GM18951 (cell line): ENCODE results near the gene MICAL2.

Source experiments
- POLR2A ChIP-seq: IDR thresholded peaks from 4 replicates; pipeline ENCODE4 v1.6.1; 2011; ENCODE audit warnings: mild to moderate bottlenecking; ENCODE audit not compliant: insufficient read length, insufficient read depth; ENCODE audit errors: extremely low read depth
- in situ Hi-C: fragments of 300-500 bp; cut with MboI; formaldehyde crosslinking; loops from one replicate; pipeline ENCODE4 v1.12.0; 2022; ENCODE audit warnings: low sequenced_read_pairs, mixed read lengths, inconsistent platforms; ENCODE audit not compliant: unreplicated experiment

Gene MICAL2

DNA sequence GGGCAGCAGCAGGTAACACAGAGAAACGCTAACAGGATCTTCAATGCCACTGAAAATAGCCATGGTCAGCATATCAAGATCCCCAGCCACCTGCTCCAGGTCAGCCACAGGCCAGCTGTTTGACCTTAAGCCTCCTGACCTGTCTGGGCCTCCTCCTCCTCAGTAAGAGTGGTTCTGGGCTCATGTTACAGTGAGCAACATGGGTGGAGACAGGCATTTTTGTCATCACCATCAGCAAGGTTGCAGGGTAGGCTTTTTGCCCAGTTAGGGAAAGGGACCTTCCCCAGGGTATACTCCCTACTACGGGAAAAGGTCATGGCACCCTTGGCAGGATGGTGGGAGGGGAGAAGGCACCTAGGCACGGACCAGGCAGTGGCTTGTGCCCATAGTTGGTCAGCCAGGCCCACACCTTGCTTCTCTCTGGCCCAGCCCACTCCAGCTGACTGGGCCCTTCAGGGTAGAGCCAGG is 135.2 kb downstream of the MICAL2 start:
- no peak for TF ChIP-seq POLR2A

DNA sequence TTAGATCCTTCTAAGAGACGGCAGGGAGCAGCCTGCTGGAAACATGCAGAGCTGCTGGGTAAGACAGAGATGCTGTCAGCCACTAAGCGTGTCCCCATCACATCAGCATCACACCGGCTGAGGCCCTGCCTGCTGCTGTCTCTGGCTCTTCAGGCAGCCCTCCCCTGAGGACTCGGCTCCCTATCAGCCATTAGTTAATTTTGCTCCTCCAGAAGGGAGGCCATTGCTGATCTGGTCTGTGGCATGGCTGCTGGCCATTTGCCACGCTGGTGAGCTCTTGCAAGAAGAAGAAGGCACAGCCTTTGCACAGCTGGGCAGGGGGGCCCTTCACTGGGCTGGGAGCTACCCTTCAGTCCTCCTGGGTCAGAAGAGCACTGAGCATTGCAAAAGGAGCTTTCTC is 135.8 kb downstream of the MICAL2 start:
- in situ Hi-C loops = no loop called here
- TF ChIP-seq POLR2A = no peak

More for the DNA sequence above, 135.2 kb downstream of the MICAL2 start:
- in situ Hi-C loops = no loop called here

DNA sequence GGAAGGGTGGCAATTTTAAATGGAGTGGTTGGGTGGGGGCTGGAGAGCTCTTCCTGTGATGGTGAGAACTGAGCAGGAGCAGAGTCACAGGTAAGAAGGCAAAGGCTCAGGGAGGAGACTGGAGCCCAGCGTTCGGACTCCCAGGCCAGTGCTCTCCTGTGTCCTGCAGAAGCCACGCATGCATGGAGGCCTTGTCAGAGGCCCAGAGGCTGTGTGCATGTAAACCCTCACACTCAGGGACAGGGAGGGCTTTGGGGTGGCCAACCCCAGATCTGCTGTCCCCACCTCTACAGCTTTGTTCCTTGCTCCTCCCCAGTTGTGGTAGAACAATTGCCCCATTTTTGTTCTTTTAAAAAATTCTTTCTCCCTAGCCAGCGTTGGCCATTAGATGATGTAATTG is 136.6 kb downstream of the MICAL2 start:
- in situ Hi-C loops = no loop called here
- TF ChIP-seq POLR2A = no peak

DNA sequence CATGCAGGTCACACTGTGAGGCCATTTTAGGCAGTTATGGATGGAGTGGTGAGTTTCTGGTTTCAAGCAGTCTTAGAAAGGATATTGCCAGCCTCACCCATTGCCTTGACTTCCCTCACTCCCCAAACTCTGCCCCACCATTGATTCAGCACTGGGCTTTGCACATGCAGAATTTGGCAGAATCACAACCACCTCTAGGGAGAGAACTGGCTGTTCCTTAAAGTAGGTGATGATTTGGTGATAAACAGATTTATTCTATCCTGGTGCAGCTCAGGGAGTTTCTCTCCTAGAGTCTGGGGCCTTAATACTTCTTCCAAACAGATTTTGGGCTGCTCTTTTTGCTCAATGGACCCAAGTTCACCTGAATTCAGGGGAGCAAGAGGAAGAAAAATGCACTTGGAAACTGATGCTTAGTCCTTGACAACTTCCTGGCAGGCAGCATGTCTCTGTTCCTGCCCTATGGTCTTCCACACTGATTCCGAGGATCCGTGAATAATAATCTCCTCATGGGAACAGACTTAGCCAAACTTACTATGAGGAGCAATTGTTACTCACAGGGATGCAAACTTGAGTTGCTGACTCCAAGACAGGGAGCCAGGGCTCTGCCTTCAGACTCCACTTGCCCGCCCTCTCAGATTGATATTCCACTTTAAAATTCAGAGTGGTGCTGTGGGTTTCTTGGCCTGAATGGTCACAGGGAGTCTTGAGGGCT is 137.3 kb downstream of the MICAL2 start:
- in situ Hi-C loops = no loop called here
- no peak for TF ChIP-seq POLR2A

DNA sequence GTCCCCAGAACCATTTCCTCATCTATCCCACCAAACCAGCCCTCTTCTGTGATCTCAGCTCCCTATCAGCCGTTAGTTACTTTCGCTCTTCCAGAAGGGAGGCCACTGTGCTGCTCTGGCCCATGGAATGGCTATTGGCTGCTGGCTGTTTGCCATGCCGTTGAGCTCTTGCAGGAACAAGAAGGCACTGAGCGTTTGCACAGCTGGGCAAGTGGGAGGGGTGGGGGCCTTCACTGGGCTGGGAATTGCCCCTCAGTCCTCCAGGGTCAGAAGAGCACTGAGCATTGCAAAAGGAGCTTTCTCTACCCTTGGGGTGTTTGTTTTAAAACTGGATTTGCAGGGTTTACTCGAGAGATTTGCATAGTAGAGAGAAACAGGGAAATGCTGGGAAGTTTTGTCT is 137.9 kb downstream of the MICAL2 start:
- TF ChIP-seq POLR2A = no peak
- in situ Hi-C loops = no loop called here

DNA sequence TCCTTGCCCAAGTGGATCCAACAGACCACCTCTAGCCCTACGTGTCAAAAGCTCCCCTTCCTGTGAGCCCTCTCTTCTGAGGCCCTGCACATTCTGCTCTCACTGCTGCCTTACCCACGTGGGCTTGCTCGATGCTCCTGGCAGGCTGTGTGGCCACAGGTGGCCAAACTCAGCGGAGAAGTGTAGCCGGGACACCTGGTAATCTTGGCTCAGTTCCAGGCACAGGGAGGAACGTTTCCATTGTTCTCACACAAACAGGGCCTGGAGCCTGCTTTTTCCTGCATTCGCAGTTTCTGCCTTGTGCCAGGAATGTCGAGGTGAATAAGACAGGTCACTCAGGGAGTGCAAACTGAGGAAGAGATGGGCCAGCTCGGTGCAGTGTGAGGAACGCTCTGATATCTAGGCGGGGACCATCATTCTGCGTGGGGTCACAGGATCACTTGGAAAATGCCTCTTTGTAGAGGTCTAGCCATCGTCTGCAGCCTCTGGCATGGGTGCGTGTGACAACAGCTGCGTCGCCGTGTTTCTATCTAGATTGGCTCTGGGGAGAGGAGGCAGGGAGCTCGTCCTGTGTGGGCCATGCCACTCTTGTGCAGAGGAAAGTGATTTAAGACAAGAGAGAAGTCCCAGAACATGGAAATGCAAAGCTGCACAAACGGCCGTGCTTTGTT is 139.3 kb downstream of the MICAL2 start:
- in situ Hi-C loops = no loop called here
- no peak for TF ChIP-seq POLR2A

DNA sequence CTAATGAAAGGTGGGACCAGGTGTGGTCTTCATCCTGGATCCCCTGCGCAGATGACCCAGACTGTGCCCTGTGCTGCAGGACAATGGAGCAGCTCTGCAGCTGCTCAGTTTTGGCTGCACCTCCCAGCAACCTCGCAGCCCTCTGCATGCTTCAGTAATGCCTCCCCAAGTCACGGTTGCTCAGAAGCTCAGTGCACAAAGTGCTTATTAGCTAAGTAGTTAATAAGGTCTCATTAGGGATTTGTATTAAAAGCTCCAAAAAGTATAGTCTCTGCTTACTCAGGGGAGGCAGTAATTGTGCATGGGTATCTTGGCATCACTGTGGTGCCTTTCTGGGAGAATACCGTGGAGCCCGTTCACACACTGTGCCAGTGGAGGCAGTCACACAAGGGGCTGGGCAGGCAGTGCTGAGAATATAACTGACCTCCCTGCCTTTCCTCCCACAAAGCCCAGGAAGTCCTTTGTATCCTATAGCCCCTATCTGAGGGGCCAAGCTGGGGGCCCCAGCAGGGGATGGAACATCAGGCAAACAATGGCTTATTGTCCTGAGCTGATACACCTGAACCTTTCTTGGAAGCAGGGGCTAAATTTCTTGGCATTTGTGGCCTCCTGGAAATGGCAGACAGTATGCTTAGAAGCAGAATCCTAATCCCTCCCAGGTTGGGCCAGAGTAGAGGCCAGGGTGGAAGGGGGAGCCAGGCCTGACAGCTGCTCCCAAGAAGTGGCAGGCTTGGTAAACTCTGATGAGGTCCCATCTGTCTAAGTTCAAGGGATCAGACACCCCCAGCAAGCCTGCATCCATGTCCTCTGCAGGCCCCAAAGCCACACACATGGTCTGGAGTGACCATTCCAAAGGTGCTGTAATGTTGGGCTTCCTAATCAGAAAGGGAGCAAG is 141.5 kb downstream of the MICAL2 start:
- in situ Hi-C loops = no loop called here
- TF ChIP-seq POLR2A = no peak

DNA sequence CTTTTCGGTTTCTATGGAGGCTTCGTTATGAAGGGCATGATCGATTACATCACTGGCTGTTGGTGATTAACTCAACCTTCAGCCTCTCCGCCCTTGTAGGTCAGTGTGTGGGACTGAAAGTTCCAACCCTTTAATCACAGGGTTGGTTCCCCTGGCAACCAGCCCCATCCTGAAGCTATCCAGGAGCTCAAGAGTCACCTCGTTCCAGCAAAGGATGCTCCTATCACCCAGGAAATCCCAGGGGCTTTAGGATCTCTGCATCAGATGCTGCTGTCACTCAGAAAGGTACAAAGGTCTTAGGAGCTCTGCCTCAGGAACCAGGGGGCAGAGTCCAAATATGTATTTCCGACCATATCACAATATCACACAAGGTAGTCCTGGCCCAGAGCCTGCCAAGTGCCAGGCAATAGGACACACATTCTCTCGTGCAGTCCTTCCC is 143.5 kb downstream of the MICAL2 start:
- TF ChIP-seq POLR2A = no peak
- in situ Hi-C loops = no loop called here

DNA sequence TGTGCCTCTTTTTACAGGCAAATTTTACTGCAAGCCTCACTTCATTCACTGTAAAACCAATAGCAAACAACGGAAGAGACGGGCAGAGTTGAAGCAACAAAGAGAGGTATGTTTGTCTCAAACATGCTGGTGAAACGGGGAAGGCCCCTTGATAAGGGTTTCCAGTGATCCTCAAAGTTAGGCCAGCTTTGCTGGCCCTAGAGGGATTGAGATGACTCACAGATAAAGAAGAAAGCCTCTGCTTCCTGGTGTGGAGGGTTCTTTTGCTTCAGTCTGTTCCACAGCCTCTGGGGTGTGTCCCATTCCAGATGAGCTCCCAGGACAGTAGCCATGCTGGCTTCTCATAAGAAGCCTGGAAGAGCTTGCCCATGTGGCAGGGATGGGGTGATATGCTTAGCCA is 148.1 kb downstream of the MICAL2 start:
- no peak for TF ChIP-seq POLR2A
- in situ Hi-C loops = no loop called here

DNA sequence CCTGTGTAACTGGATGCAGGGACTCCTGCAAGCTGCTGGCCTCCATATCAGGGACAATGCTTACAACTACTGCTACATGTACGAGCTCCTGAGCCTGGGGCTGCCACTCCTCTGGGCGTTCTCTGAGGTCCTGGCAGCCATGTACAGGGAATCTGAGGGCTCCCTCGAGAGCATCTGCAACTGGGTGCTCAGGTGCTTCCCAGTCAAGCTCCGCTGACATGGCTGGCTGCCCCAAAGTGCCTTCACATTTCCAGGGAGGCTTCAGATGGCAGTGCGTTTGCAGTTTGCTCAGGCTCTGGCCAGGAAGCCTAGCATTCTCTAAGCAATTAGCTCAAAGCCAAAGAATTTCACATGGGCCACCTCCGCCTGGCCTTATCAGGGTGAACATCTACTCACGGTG is 149.6 kb downstream of the MICAL2 start:
- in situ Hi-C loops = no loop called here
- no peak for TF ChIP-seq POLR2A

DNA sequence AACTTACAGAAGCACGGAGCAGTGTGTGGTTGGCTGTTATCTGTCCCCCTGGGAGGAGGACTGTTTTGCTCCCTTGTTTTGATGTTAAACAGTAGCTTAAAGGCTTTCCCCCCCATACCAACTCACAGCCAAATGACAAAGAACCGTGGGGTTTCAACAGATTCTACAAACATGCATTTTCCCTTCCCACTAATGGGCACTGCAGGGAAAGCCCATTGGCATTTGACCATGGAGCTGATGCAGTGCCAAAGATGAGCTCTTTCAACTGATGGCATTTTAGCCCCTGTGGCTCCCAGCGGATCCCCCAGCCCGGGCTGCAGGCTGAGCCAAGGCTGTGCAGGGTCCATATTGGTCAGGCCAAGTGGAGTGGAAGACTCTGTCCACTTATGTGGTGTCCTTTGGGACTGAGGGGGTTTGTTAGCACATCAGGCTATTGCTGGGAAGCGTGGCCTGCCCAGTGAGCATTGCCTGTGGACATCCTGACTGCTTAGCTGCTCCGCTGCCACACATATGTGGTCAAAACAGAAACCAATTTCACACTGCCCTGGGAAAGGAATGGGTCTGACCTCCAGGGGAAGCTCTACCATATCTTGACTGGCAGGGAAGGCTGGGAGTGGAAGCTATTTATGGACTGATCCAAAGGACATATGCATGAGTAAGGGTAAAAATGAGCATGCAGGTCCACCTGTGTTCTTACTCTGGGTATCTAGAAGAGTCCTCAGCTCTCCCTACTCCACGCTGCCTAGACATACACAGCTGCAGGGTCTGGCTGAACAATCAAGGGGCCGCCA is 150.5 kb downstream of the MICAL2 start:
- in situ Hi-C loops = no loop called here
- TF ChIP-seq POLR2A = no peak

DNA sequence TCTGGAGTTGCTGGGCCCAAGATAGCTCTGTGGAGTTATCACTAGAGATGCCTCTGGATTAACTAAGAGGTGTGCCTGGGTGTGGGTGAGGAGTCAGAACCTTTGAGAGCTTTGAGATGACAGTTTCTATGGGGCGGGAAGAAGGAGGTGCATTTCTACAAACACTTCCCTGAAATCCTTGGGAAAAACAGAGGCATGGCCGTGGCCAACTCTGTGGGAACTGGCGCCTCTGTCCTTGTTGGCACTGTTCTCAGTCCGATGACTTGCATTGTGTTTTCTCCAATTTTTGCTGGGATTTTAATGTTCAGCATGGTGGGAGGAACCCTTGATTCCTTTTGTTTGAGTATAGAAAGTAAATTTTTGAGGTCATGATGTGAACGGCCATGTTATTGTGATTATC is 151.2 kb downstream of the MICAL2 start:
- no peak for TF ChIP-seq POLR2A
- in situ Hi-C loops = no loop called here
